Heart left ventricle (tissue), 13 donors: Measurements from ENCODE around the gene OAS2.

Experiments
- POLR2A ChIP-seq, 2 donors: fragments of 450-650 bp; IDR thresholded peaks; one replicate each; pipeline ENCODE4 v1.6.1; 2017; ENCODE audit warnings: antibody characterized with exemption in 2 of 2, mild to moderate bottlenecking in 2 of 2, moderate library complexity in 2 of 2
- TF ChIP-seq, protein P1 (sequence below), 12 donors: fragments of 200-600 bp; sonication (generic) in 4 of 12; IDR thresholded peaks; one replicate each; pipeline versions ENCODE4 v1.5.0 to v1.8.0; 2018 to 2022; ENCODE audit warnings: antibody characterized with exemption in 12 of 12, mild to moderate bottlenecking in 5 of 12
- donor health status: ischemic (EF 13 %, LVEDD 7.1; RV severe dilation, severe dysfunction).
- donor health status: DM: no; HTN: yes; CAD: no.
- donor health status: DM: no; HTN: no; CAD: no.
- donor health status: ischemic (EF 25% LVEDD 6.9; RV normal size, moderate dysfunction).
- donor health status: ischemic (EF 25% LVEDD 5.7; RV mildly dilated, moderate dysfunction).
- donor health status: ischemic (EF 35%, LVEDD 5.7; RV mildly dilated, moderate dysfunction).
- donor health status: nonischemic (EF 11% LVEDD 7.7; RV severe dilation, severe dysfunction).
- donor health status: DM: yes; HTN: yes; CAD: no.
- donor health status: PGD.
- donor health status: ischemic (EF 29% LVEDD 5.4; RV normal size, mild dysfunction).
- donor health status: nonischemic (EF 23%, LVEDD 6.1; RV moderate dilation, normal function).

DNA sequence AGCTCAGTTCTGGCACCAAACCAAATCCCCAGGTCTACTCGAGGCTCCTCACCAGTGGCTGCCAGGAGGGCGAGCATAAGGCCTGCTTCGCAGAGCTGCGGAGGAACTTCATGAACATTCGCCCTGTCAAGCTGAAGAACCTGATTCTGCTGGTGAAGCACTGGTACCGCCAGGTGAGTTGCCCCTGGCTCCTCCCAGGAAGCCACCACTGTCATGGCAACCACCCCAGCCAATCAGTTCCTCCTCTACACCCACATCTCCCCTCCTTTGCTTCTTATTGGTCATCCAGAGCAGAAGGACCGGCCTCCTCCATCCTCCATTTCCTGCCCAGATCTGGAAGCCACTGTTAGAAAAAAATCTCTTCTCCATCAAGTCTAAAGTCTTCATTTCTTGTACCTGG lies 17.2 kb upstream of the OAS2 start:
- TF ChIP-seq, protein P1, sequence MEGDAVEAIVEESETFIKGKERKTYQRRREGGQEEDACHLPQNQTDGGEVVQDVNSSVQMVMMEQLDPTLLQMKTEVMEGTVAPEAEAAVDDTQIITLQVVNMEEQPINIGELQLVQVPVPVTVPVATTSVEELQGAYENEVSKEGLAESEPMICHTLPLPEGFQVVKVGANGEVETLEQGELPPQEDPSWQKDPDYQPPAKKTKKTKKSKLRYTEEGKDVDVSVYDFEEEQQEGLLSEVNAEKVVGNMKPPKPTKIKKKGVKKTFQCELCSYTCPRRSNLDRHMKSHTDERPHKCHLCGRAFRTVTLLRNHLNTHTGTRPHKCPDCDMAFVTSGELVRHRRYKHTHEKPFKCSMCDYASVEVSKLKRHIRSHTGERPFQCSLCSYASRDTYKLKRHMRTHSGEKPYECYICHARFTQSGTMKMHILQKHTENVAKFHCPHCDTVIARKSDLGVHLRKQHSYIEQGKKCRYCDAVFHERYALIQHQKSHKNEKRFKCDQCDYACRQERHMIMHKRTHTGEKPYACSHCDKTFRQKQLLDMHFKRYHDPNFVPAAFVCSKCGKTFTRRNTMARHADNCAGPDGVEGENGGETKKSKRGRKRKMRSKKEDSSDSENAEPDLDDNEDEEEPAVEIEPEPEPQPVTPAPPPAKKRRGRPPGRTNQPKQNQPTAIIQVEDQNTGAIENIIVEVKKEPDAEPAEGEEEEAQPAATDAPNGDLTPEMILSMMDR (IDR thresholded peaks at IDR 0.05): no peak
- TF ChIP-seq POLR2A (IDR thresholded peaks at IDR 0.05): no peak
